Esophagus squamous epithelium (tissue), 4 donors: ENCODE measurements around the gene KCNS1.

Experiments
- POLR2A ChIP-seq, 4 donors: fragments of 450-650 bp; IDR thresholded peaks; one replicate each; pipeline ENCODE4 v1.6.1; 2017; ENCODE audit warnings: antibody characterized with exemption in 4 of 4, mild to moderate bottlenecking in 4 of 4, moderate library complexity in 3 of 4
- TF ChIP-seq, protein P1 (sequence below), 6 experiments: fragments of 450-650 bp in 4 of 6; fragments of 200-600 bp in 2 of 6; sonication (generic) in 2 of 6; IDR thresholded peaks; one replicate each; pipeline ENCODE4 v1.5.1; 2016 to 2019; ENCODE audit warnings: antibody characterized with exemption in 6 of 6, mild to moderate bottlenecking in 4 of 6, moderate library complexity in 4 of 6

DNA sequence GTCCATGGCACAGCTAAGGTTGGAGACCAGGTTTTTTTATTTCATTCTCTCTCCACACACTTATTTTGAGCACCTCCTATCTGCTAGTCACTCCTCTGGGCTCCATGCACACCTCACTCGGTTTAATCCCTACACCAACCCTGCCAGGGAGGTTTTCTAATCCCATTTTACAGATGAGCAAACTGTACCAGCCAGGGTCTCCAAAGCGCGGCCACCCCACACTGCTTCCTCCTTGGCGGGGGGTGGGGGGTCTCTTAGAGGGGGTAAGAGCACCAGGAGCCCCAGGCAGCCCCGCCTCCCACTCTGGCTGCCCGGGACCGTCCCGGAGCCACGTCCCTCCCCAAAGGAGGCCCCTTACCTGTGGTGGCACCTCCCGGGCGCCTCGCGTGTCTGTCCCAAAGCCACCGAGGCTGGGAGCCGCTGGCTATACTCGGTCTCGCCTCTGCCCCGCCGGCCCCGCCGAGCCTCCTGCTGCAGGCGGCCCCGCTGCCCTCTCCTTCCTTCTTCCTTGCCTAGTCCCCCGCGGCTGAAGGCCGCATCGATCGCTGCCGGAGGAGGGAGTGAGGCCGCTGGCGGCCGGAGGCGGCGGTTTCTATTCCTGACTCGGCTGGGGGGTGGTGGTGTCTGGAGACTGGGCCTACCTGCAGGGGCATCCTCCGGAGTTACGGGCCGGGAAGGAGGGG, at the start of gene KCNS1:
- TF ChIP-seq, protein P1, sequence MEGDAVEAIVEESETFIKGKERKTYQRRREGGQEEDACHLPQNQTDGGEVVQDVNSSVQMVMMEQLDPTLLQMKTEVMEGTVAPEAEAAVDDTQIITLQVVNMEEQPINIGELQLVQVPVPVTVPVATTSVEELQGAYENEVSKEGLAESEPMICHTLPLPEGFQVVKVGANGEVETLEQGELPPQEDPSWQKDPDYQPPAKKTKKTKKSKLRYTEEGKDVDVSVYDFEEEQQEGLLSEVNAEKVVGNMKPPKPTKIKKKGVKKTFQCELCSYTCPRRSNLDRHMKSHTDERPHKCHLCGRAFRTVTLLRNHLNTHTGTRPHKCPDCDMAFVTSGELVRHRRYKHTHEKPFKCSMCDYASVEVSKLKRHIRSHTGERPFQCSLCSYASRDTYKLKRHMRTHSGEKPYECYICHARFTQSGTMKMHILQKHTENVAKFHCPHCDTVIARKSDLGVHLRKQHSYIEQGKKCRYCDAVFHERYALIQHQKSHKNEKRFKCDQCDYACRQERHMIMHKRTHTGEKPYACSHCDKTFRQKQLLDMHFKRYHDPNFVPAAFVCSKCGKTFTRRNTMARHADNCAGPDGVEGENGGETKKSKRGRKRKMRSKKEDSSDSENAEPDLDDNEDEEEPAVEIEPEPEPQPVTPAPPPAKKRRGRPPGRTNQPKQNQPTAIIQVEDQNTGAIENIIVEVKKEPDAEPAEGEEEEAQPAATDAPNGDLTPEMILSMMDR (IDR thresholded peaks at IDR 0.05), result peak in 1 of 6 experiments; percentile 6
- TF ChIP-seq POLR2A (IDR thresholded peaks at IDR 0.05), result no peak
